Neural cell (in vitro differentiated cells): ENCODE data around the gene C9orf43.

ENCODE experiments used
- CTCF ChIP-seq: fragments of 450-650 bp; IDR thresholded peaks from 2 replicates; pipeline ENCODE4 v1.5.1; 2014; ENCODE audit warnings: antibody characterized with exemption, mild to moderate bottlenecking, moderate library complexity; ENCODE audit not compliant: poor library complexity, severe bottlenecking
- EP300 ChIP-seq: fragments of 450-650 bp; conservative IDR thresholded peaks from 2 replicates; pipeline ENCODE4 v1.6.1; 2014; ENCODE audit warnings: antibody characterized with exemption, mild to moderate bottlenecking, moderate library complexity; ENCODE audit not compliant: poor library complexity, severe bottlenecking
- EZH2 ChIP-seq: fragments of 200-600, 300-800 bp; shearing (Covaris generic), sonication (generic); IDR thresholded peaks from 2 replicates; pipeline ENCODE4 v1.6.1; 2014; ENCODE audit warnings: antibody characterized with exemption, low read length, borderline replicate concordance, mild to moderate bottlenecking; ENCODE audit not compliant: insufficient read depth, poor library complexity, severe bottlenecking
- MXI1 ChIP-seq: fragments of 450-650 bp; conservative IDR thresholded peaks from 2 replicates; pipeline ENCODE4 v1.6.1; 2014; ENCODE audit warnings: antibody characterized with exemption, mild to moderate bottlenecking; ENCODE audit not compliant: poor library complexity, severe bottlenecking
- POLR2AphosphoS5 ChIP-seq: IDR thresholded peaks from 2 replicates; pipeline ENCODE4 v1.6.1; 2012
- RAD21 ChIP-seq: fragments of 450-650 bp; conservative IDR thresholded peaks from 2 replicates; pipeline ENCODE4 v1.6.1; 2014; ENCODE audit warnings: antibody characterized with exemption, mild to moderate bottlenecking, moderate library complexity
- REST ChIP-seq: IDR thresholded peaks from 2 replicates; pipeline ENCODE4 v1.6.1; 2012; ENCODE audit warnings: borderline replicate concordance
- SMC3 ChIP-seq: fragments of 450-650 bp; conservative IDR thresholded peaks from 2 replicates; pipeline ENCODE4 v1.6.1; 2014; ENCODE audit warnings: antibody characterized with exemption, mild to moderate bottlenecking, moderate library complexity; ENCODE audit not compliant: poor library complexity
- TAF1 ChIP-seq: IDR thresholded peaks from 2 replicates; pipeline ENCODE4 v1.6.1; 2012; ENCODE audit warnings: low read depth

- TF ChIP-seq CTCF (peak; percentile 99), POLR2AphosphoS5 (peak; percentile 96), EP300 (peak; percentile 74), EZH2 (no peak), MXI1 (peak; percentile 76), SMC3 (peak; percentile 95), REST (peak; percentile 54), TAF1 (peak; percentile 38), RAD21 (peak; percentile 80)
These were observed 9.3 kb upstream of the C9orf43 start, which contains the start of gene ALAD for GRCh38 chr9:113401027-113401792.
